Uterus (tissue), 4 donors: ENCODE data around the gene HSD17B2. TPM values are rescaled to one million over a fixed set of nuclear protein-coding genes. Genes with fewer than 3 reads are reported as not detected.

Experiments used
- DNase-seq, 2 donors: peaks; one replicate each; pipeline ENCODE4 v3.0.0-alpha.2; 2019 to 2020
- H3K27ac ChIP-seq, 2 donors: fragments of 200-600 bp; sonication (generic); 1 replicate in 1 of 2; 2 replicates in 1 of 2; pipeline ENCODE4 v1.5.1; 2016 to 2018
- H3K27me3 ChIP-seq, 2 donors: fragments of 200-600 bp; sonication (generic); one replicate each; pipeline ENCODE4 v1.5.1; 2018 to 2019; ENCODE audit warnings: control low read depth in 1 of 2
- H3K36me3 ChIP-seq, 2 donors: fragments of 200-600 bp; sonication (generic); one replicate each; pipeline ENCODE4 v1.5.1; 2019; ENCODE audit warnings: control low read depth in 1 of 2
- H3K4me1 ChIP-seq, 2 donors: fragments of 200-600 bp; sonication (generic); one replicate each; pipeline ENCODE4 v1.5.1; 2018 to 2019; ENCODE audit warnings: control low read depth in 1 of 2
- H3K4me3 ChIP-seq, 2 donors: fragments of 200-600 bp; sonication (generic); 1 replicate in 1 of 2; 2 replicates in 1 of 2; pipeline ENCODE4 v1.5.1; 2018 to 2019; ENCODE audit warnings: mild to moderate bottlenecking in 1 of 2
- H3K9me3 ChIP-seq, 2 donors: fragments of 200-600 bp; sonication (generic); one replicate each; pipeline ENCODE4 v1.5.1; 2019; ENCODE audit warnings: control low read depth in 1 of 2
- CTCF ChIP-seq, 4 experiments: fragments of 200-600 bp in 2 of 4; fragments of 450-650 bp in 2 of 4; sonication (generic) in 2 of 4; IDR thresholded peaks; one replicate each; pipeline ENCODE4 v1.5.1; 2016 to 2019; ENCODE audit warnings: antibody characterized with exemption in 4 of 4, mild to moderate bottlenecking in 2 of 4, moderate library complexity in 1 of 4
- POLR2A ChIP-seq, 2 donors: fragments of 450-650 bp; IDR thresholded peaks; one replicate each; pipeline ENCODE4 v1.6.1; 2016; ENCODE audit warnings: antibody characterized with exemption in 2 of 2, mild to moderate bottlenecking in 1 of 2, moderate library complexity in 1 of 2
- intact Hi-C: fragments of 100-400 bp; cut with DNase I; formaldehyde crosslinking; loops from one replicate; pipeline ENCODE4 v1.15.1; 2023; ENCODE audit warnings: low total_unique reads
- total RNA-seq, 4 donors: library from RNA; depleted of rRNA in 3 of 4; stranded (reverse); fragments of >200 nt in 3 of 4; gene quantifications; one replicate each; pipeline versions ENCODE4 v1.1.0 to v1.2.4, GENCODE V29; 2014 to 2023
- donor health status: DM: yes; HTN: yes; CAD: no.

HSD17B2 gene
- total RNA-seq, 4 donors from 2014 or later: 0.14 TPM; not detected in 3

GRCh38 chr16:82059983-82060421 is 24.9 kb downstream of the HSD17B2 start:
- DNase-seq: no peak
- Histone ChIP-seq H3K36me3 (no peaks in the 10 kb centered on the region), H3K9me3 (no peaks in the 10 kb centered on the region), H3K4me3 (no peak overlapping the region), H3K27me3 (no peaks in the 10 kb centered on the region), H3K27ac (no peak overlapping the region), H3K4me1 (no peaks in the 10 kb centered on the region)
- intact Hi-C loops: no loop called here
- TF ChIP-seq POLR2A (IDR thresholded peaks at IDR 0.05): no peak
- TF ChIP-seq CTCF (IDR thresholded peaks at IDR 0.05): no peak

GRCh38 chr16:82061861-82062525 is 26.9 kb downstream of the HSD17B2 start:
- no peaks in the 10 kb centered on the region for H3K9me3 ChIP-seq
- intact Hi-C loops: no loop called here
- H3K4me3 ChIP-seq: no peak overlapping the region
- DNase-seq: no peak
- H3K27me3 ChIP-seq: no peaks in the 10 kb centered on the region
- no peaks in the 10 kb centered on the region for H3K4me1 ChIP-seq
- H3K36me3 ChIP-seq: no peaks in the 10 kb centered on the region
- TF ChIP-seq POLR2A (IDR thresholded peaks at IDR 0.05) (no peak), CTCF (IDR thresholded peaks at IDR 0.05) (peak in 1 of 4 experiments; percentile 18)
- H3K27ac ChIP-seq: no peak overlapping the region

GRCh38 chr16:82062645-82063058 is 27.6 kb downstream of the HSD17B2 start:
- no peaks in the 10 kb centered on the region for H3K4me1 ChIP-seq
- intact Hi-C loops: no loop called here
- DNase-seq: peak in 1 of 2 donors; percentile 29
- H3K9me3 ChIP-seq: no peaks in the 10 kb centered on the region
- no peak overlapping the region for H3K4me3 ChIP-seq
- no peaks in the 10 kb centered on the region for H3K27me3 ChIP-seq
- H3K27ac ChIP-seq: no peak overlapping the region
- TF ChIP-seq CTCF (IDR thresholded peaks at IDR 0.05) (no peak), POLR2A (IDR thresholded peaks at IDR 0.05) (no peak)
- no peaks in the 10 kb centered on the region for H3K36me3 ChIP-seq

GRCh38 chr16:82063456-82064082 is 28.5 kb downstream of the HSD17B2 start:
- H3K36me3 ChIP-seq: no peaks in the 10 kb centered on the region
- H3K27ac ChIP-seq: no peak overlapping the region
- peaks cover 0 to 5% of the 10 kb centered on the region in 2 donors for H3K4me1 ChIP-seq
- no peaks in the 10 kb centered on the region for H3K27me3 ChIP-seq
- TF ChIP-seq POLR2A (IDR thresholded peaks at IDR 0.05) (no peak), CTCF (IDR thresholded peaks at IDR 0.05) (no peak)
- DNase-seq: no peak
- intact Hi-C loops: no loop called here
- no peaks in the 10 kb centered on the region for H3K9me3 ChIP-seq
- H3K4me3 ChIP-seq: no peak overlapping the region

- Histone ChIP-seq H3K9me3 (no peaks in the 10 kb centered on the region), H3K27ac (peak overlapping the region; percentile 72 to 78), H3K4me3 (no peak overlapping the region), H3K27me3 (no peaks in the 10 kb centered on the region), H3K4me1 (peaks cover 0 to 5% of the 10 kb centered on the region in 2 donors), H3K36me3 (no peaks in the 10 kb centered on the region)
- intact Hi-C loops: no loop called here
- no peak for TF ChIP-seq CTCF (IDR thresholded peaks at IDR 0.05)
- TF ChIP-seq POLR2A (IDR thresholded peaks at IDR 0.05): no peak
- DNase-seq: peak in 1 of 2 donors; percentile 35
Measured at GRCh38 chr16:82067042-82067803, 32.2 kb downstream of the HSD17B2 start.
